Measurements from ENCODE around the gene CAST. TPM values are rescaled to one million over a fixed set of nuclear protein-coding genes. Genes with fewer than 3 reads are reported as not detected.

The CAST gene
- total RNA-seq, 1 donor from 2014 or later, result 239 TPM

- Mint-ChIP-seq H3K4me3 (no peak overlapping the region), H3K27me3 (peaks cover 4% of the 10 kb centered on the region), H3K4me1 (ENCODE audit: unreplicated experiment) (peaks cover 7% of the 10 kb centered on the region), H3K36me3 (no peaks in the 10 kb centered on the region), H3K9me3 (no peaks in the 10 kb centered on the region), H3K27ac (no peak overlapping the region)
- no peak for DNase-seq (ENCODE audit: extremely low spot score, unreplicated experiment)
- TF ChIP-seq CTCF (conservative IDR thresholded peaks at IDR 0.05), result no peak
Measured at GRCh38 chr5:96812851-96813250, 150.7 kb downstream of the CAST start.

- Mint-ChIP-seq H3K9me3 (no peaks in the 10 kb centered on the region), H3K36me3 (no peaks in the 10 kb centered on the region), H3K4me3 (no peak overlapping the region), H3K4me1 (ENCODE audit: unreplicated experiment) (no peaks in the 10 kb centered on the region), H3K27me3 (no peaks in the 10 kb centered on the region), H3K27ac (no peak overlapping the region)
- no peak for DNase-seq (ENCODE audit: extremely low spot score, unreplicated experiment)
- no peak for TF ChIP-seq CTCF (conservative IDR thresholded peaks at IDR 0.05)
Measured at GRCh38 chr5:96814041-96814440, 151.9 kb downstream of the CAST start.

GRCh38 chr5:96816411-96816939, 154.3 kb downstream of the CAST start:
- H3K27ac Mint-ChIP-seq, result no peak overlapping the region
- DNase-seq (ENCODE audit: extremely low spot score, unreplicated experiment), result no peak
- H3K9me3 Mint-ChIP-seq, result no peaks in the 10 kb centered on the region

GRCh38 chr5:96816991-96817390, 154.8 kb downstream of the CAST start:
- Mint-ChIP-seq H3K27me3 (no peaks in the 10 kb centered on the region), H3K36me3 (no peaks in the 10 kb centered on the region), H3K27ac (no peak overlapping the region), H3K4me3 (no peak overlapping the region), H3K9me3 (no peaks in the 10 kb centered on the region), H3K4me1 (ENCODE audit: unreplicated experiment) (no peaks in the 10 kb centered on the region)
- no peak for TF ChIP-seq CTCF (conservative IDR thresholded peaks at IDR 0.05)
- DNase-seq (ENCODE audit: extremely low spot score, unreplicated experiment), result no peak

More at GRCh38 chr5:96816411-96816939, 154.3 kb downstream of the CAST start:
- Mint-ChIP-seq H3K27me3 (no peaks in the 10 kb centered on the region), H3K4me1 (ENCODE audit: unreplicated experiment) (no peaks in the 10 kb centered on the region), H3K36me3 (no peaks in the 10 kb centered on the region), H3K4me3 (no peak overlapping the region)
- TF ChIP-seq CTCF (conservative IDR thresholded peaks at IDR 0.05), result no peak

- no peaks in the 10 kb centered on the region for H3K27me3 Mint-ChIP-seq
- H3K4me1 Mint-ChIP-seq (ENCODE audit: unreplicated experiment), result no peaks in the 10 kb centered on the region
- no peak for TF ChIP-seq CTCF (conservative IDR thresholded peaks at IDR 0.05)
- no peak for DNase-seq (ENCODE audit: extremely low spot score, unreplicated experiment)
- H3K36me3 Mint-ChIP-seq, result no peaks in the 10 kb centered on the region
- H3K4me3 Mint-ChIP-seq, result no peak overlapping the region
- no peak overlapping the region for H3K27ac Mint-ChIP-seq
- no peaks in the 10 kb centered on the region for H3K9me3 Mint-ChIP-seq
Measured at GRCh38 chr5:96817506-96817905, 155.3 kb downstream of the CAST start.

Data from type B pancreatic cell (in vitro differentiated cells).